CD14-positive monocyte (primary cell): ENCODE results near the gene BOC. TPM values are rescaled to one million over a fixed set of nuclear protein-coding genes. Genes with fewer than 3 reads are reported as not detected.
A peak's percentile ranks its signal among the peaks of the same experiment; 100 is the strongest.

Source experiments
- DNase-seq, 3 donors: peaks; one replicate each; pipeline ENCODE4 v3.0.0-alpha.2; 2011 to 2022
- H2AFZ ChIP-seq: 2 replicates; pipeline ENCODE4 v1.6.0; 2012; ENCODE audit warnings: mild to moderate bottlenecking, low read depth, low read length, inconsistent platforms; ENCODE audit not compliant: insufficient read depth, poor library complexity, severe bottlenecking
- H3K27ac ChIP-seq, 2 donors: 1 replicate in 1 of 2; 2 replicates in 1 of 2; pipeline ENCODE4 v1.5.1; 2012 to 2013; ENCODE audit warnings: low read length in 2 of 2, control low read depth in 1 of 2, inconsistent platforms in 1 of 2, low read depth in 1 of 2, mild to moderate bottlenecking in 1 of 2
- H3K27me3 ChIP-seq, 2 donors: one replicate each; pipeline versions ENCODE4 v1.6.0 to v1.6.1; 2011 to 2013; ENCODE audit warnings: low read length in 2 of 2; ENCODE audit not compliant: control insufficient read depth in 2 of 2, insufficient read depth in 2 of 2
- H3K36me3 ChIP-seq, 2 donors: replicated peaks in 1 of 2; 1 replicate in 1 of 2; 2 replicates in 1 of 2; pipeline versions ENCODE4 v1.5.1 to v1.6.1; 2012 to 2013; ENCODE audit warnings: low read length in 2 of 2, control low read depth in 1 of 2, inconsistent platforms in 1 of 2, mild to moderate bottlenecking in 1 of 2; ENCODE audit not compliant: insufficient read depth in 2 of 2, control insufficient read depth in 1 of 2
- H3K4me1 ChIP-seq, 2 donors: 1 replicate in 1 of 2; 2 replicates in 1 of 2; pipeline versions ENCODE4 v1.5.1 to v1.6.1; 2012 to 2013; ENCODE audit warnings: low read length in 2 of 2, control low read depth in 1 of 2, inconsistent platforms in 1 of 2, mild to moderate bottlenecking in 1 of 2, moderate library complexity in 1 of 2; ENCODE audit not compliant: insufficient read depth in 2 of 2, control insufficient read depth in 1 of 2
- H3K4me2 ChIP-seq: replicated peaks from 2 replicates; pipeline ENCODE3; 2012; ENCODE audit warnings: low read length, moderate library complexity, mild to moderate bottlenecking; ENCODE audit not compliant: poor library complexity, severe bottlenecking; ENCODE audit errors: extremely low read depth
- H3K4me3 ChIP-seq, 3 experiments: fragments of 200-600 bp in 1 of 3; sonication (generic) in 1 of 3; replicated peaks in 1 of 3; 1 replicate in 2 of 3; 2 replicates in 1 of 3; pipeline ENCODE4 v1.5.1; 2011 to 2013; ENCODE audit warnings: low read length in 3 of 3, mild to moderate bottlenecking in 3 of 3, control low read depth in 2 of 3, low read depth in 2 of 3, inconsistent platforms in 1 of 3, moderate library complexity in 1 of 3
- H3K79me2 ChIP-seq: 2 replicates; pipeline ENCODE4 v1.6.0; 2012; ENCODE audit warnings: mild to moderate bottlenecking, control low read depth, inconsistent platforms, low read length, moderate library complexity; ENCODE audit not compliant: insufficient read depth
- H3K9ac ChIP-seq: 2 replicates; pipeline ENCODE4 v1.6.0; 2017; ENCODE audit warnings: low read length, mild to moderate bottlenecking; ENCODE audit not compliant: insufficient read depth, poor library complexity, severe bottlenecking
- H3K9me3 ChIP-seq, 2 donors: replicated peaks in 1 of 2; 1 replicate in 1 of 2; 2 replicates in 1 of 2; pipeline versions ENCODE4 v1.5.1 to v1.6.1; 2012 to 2013; ENCODE audit warnings: low read length in 2 of 2, control low read depth in 1 of 2; ENCODE audit not compliant: control insufficient read depth in 1 of 2, insufficient read depth in 1 of 2
- H4K20me1 ChIP-seq: 2 replicates; pipeline ENCODE4 v1.6.0; 2012; ENCODE audit warnings: mild to moderate bottlenecking, low read length, control low read depth, moderate library complexity; ENCODE audit not compliant: insufficient read depth
- H3K27ac Mint-ChIP-seq, 7 donors: one replicate each; pipeline ENCODE4 v1.8.0; 2020; ENCODE audit warnings: mild to moderate bottlenecking in 7 of 7, mixed read lengths in 7 of 7, moderate library complexity in 6 of 7, inconsistent platforms in 2 of 7
- H3K27me3 Mint-ChIP-seq, 3 donors: one replicate each; pipeline ENCODE4 v1.8.0; 2021 to 2022; ENCODE audit warnings: low read depth in 3 of 3, mild to moderate bottlenecking in 3 of 3, mixed read lengths in 3 of 3, moderate library complexity in 3 of 3, inconsistent platforms in 1 of 3
- H3K36me3 Mint-ChIP-seq, 2 donors: one replicate each; pipeline ENCODE4 v1.8.0; 2020; ENCODE audit warnings: mixed read lengths in 2 of 2, inconsistent platforms in 1 of 2, mild to moderate bottlenecking in 1 of 2
- H3K4me1 Mint-ChIP-seq: one replicate; pipeline ENCODE4 v1.8.0; 2020; ENCODE audit warnings: mild to moderate bottlenecking, mixed read lengths
- H3K4me3 Mint-ChIP-seq, 2 donors: one replicate each; pipeline ENCODE4 v1.8.0; 2020; ENCODE audit warnings: mild to moderate bottlenecking in 2 of 2, mixed read lengths in 2 of 2, moderate library complexity in 1 of 2
- H3K9me3 Mint-ChIP-seq, 7 donors: one replicate each; pipeline ENCODE4 v1.8.0; 2020 to 2022; ENCODE audit warnings: mixed read lengths in 7 of 7, mild to moderate bottlenecking in 6 of 7, moderate library complexity in 6 of 7, inconsistent platforms in 2 of 7
- CTCF ChIP-seq: fragments of 200-600 bp; IDR thresholded peaks from one replicate; pipeline ENCODE4 v1.8.0; 2022; ENCODE audit warnings: antibody characterized with exemption, mild to moderate bottlenecking
- WGBS: methylation state at CpG from one replicate; pipeline ENCODE4 v1.1.5; 2013; ENCODE audit warnings: missing lambda C conversion rate; ENCODE audit not compliant: insufficient coverage; 5-methylcytosine and 5-hydroxymethylcytosine counted together
- intact Hi-C, 2 donors: fragments of 100-400 bp; cut with micrococcal nuclease; formaldehyde crosslinking; loops; one replicate each; pipeline versions ENCODE4 v1.15.0 to v1.15.1; 2023
- polyA plus RNA-seq, 3 donors: library from polyadenylated mRNA; depleted of rRNA in 1 of 3; unstranded in 2 of 3; stranded (reverse) in 1 of 3; fragments of 300-500 nt in 2 of 3; fragments of >200 nt in 1 of 3; fragmentation: Illumina TruSeq in 2 of 3; gene quantifications; 1 replicate in 2 of 3; 2 replicates in 1 of 3; pipeline ENCODE4 v1.2.3, GENCODE V29; 2012 to 2021

Gene BOC
- polyA plus RNA-seq, 3 donors, result not detected

DNA sequence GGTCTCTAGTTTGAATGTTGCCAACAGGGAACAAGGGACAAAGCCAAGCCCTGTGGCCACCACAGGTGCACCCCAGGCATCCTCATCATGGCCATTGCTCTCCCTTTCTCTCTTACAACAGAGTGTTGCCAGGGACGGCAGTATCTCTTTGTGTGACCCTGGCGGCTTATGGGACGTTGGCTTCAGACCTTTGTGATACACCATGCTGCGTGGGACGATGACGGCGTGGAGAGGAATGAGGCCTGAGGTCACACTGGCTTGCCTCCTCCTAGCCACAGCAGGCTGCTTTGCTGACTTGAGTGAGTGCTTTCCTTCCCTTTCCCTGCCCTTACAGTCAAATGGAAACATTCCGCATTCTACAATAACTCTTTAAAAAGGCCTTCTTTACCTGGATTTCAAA, 38.2 kb downstream of the BOC start:
- Histone ChIP-seq H3K4me1 (peaks cover 3 to 5% of the 10 kb centered on the region in 2 donors), H3K9ac (no peak overlapping the region), H3K9me3 (no peaks in the 10 kb centered on the region), H3K79me2 (no peaks in the 10 kb centered on the region), H3K36me3 (no peaks in the 10 kb centered on the region), H3K27me3 (no peaks in the 10 kb centered on the region), H3K4me3 (no peak overlapping the region), H4K20me1 (no peaks in the 10 kb centered on the region), H3K27ac (no peak overlapping the region), H2AFZ (no peak overlapping the region), H3K4me2 (no peak overlapping the region)
- Mint-ChIP-seq H3K27ac (no peak overlapping the region), H3K27me3 (peaks cover 0 to 6% (median 1%) of the 10 kb centered on the region in 3 donors), H3K9me3 (no peaks in the 10 kb centered on the region), H3K36me3 (no peaks in the 10 kb centered on the region), H3K4me3 (no peak overlapping the region), H3K4me1 (peaks cover 24% of the 10 kb centered on the region)
- WGBS, result 95% methylated on average over 7 of the region's 8 CpGs
- no peak for TF ChIP-seq CTCF
- intact Hi-C loops, result no loop called here
- no peak for DNase-seq

DNA sequence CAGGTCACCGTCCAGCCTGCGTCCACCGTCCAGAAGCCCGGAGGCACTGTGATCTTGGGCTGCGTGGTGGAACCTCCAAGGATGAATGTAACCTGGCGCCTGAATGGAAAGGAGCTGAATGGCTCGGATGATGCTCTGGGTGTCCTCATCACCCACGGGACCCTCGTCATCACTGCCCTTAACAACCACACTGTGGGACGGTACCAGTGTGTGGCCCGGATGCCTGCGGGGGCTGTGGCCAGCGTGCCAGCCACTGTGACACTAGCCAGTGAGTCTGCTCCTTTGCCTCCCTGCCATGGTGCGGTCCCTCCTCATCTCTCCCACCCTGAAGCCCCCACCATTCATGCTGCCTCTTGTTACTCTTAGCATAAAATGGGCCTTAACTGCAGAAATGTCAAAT, 39.2 kb downstream of the BOC start:
- WGBS, result 98% methylated on average over 14 of the region's 14 CpGs
- no peak overlapping the region for H2AFZ ChIP-seq
- H3K4me1 ChIP-seq, result peaks cover 10 to 11% of the 10 kb centered on the region in 2 donors
- H3K4me3 ChIP-seq, result no peak overlapping the region
- H3K9ac ChIP-seq, result no peak overlapping the region
- H3K4me3 Mint-ChIP-seq, result no peak overlapping the region
- H3K36me3 ChIP-seq, result no peaks in the 10 kb centered on the region
- H3K4me1 Mint-ChIP-seq, result peaks cover 32% of the 10 kb centered on the region
- no peak overlapping the region for H3K4me2 ChIP-seq
- no peaks in the 10 kb centered on the region for H4K20me1 ChIP-seq
- peak overlapping the region in 1 of 7 donors; percentile 22 for H3K27ac Mint-ChIP-seq
- no peaks in the 10 kb centered on the region for H3K27me3 ChIP-seq
- no peaks in the 10 kb centered on the region for H3K36me3 Mint-ChIP-seq
- no peaks in the 10 kb centered on the region for H3K79me2 ChIP-seq
- H3K27me3 Mint-ChIP-seq, result peaks cover 0 to 6% (median 1%) of the 10 kb centered on the region in 3 donors
- H3K9me3 Mint-ChIP-seq, result no peaks in the 10 kb centered on the region
- TF ChIP-seq CTCF, result no peak
- no peak for DNase-seq
- intact Hi-C loops, result no loop called here
- H3K27ac ChIP-seq, result no peak overlapping the region
- H3K9me3 ChIP-seq, result no peaks in the 10 kb centered on the region
